OCI-LY3 (cell line): ENCODE measurements around the gene PLLP.

Experiments used
- H2AFZ ChIP-seq: fragments of 200-600, 300-600 bp; shearing (Covaris generic); 2 replicates; pipeline ENCODE4 v1.6.0; 2014; ENCODE audit warnings: antibody characterized with exemption, low read depth, low read length
- H3K27ac ChIP-seq: fragments of 200-600, 300-600 bp; sonication (generic); 2 replicates; pipeline ENCODE4 v1.5.1; 2014; ENCODE audit warnings: mild to moderate bottlenecking, low read length, moderate library complexity, mixed read lengths
- H3K27me3 ChIP-seq: fragments of 200-600, 300-600 bp; sonication (generic); 2 replicates; pipeline ENCODE4 v1.6.1; 2014; ENCODE audit warnings: low read depth, low read length, mixed read lengths
- H3K36me3 ChIP-seq: fragments of 200-600, 300-600 bp; sonication (generic); replicated peaks from 2 replicates; pipeline ENCODE3; 2014; ENCODE audit warnings: low read depth, low read length, mixed read lengths
- H3K4me1 ChIP-seq: fragments of 300-600, 200-600 bp; sonication (generic); 2 replicates; pipeline ENCODE4 v1.6.1; 2014; ENCODE audit warnings: low read length, mixed read lengths
- H3K4me2 ChIP-seq: fragments of 200-600, 300-600 bp; sonication (generic); 2 replicates; pipeline ENCODE4 v1.6.1; 2014; ENCODE audit warnings: low read length, mixed read lengths
- H3K4me3 ChIP-seq: fragments of 300-600, 200-600 bp; sonication (generic); 2 replicates; pipeline ENCODE4 v1.5.1; 2014; ENCODE audit warnings: antibody characterized with exemption, mild to moderate bottlenecking, low read length, moderate library complexity
- H3K79me2 ChIP-seq: fragments of 300-600, 200-600 bp; shearing (Covaris generic); 2 replicates; pipeline ENCODE4 v1.6.1; 2014; ENCODE audit warnings: mild to moderate bottlenecking, low read length, mixed read lengths
- H3K9ac ChIP-seq: fragments of 300-600, 200-600 bp; shearing (Covaris generic); 2 replicates; pipeline ENCODE4 v1.6.0; 2014; ENCODE audit warnings: mild to moderate bottlenecking, low read length, moderate library complexity
- H3K9me3 ChIP-seq: fragments of 200-600, 300-600 bp; shearing (Covaris generic); 2 replicates; pipeline ENCODE4 v1.6.1; 2014; ENCODE audit warnings: low read length, mixed read lengths; ENCODE audit not compliant: insufficient read depth
- H4K20me1 ChIP-seq: fragments of 200-600, 300-600 bp; sonication (generic); 2 replicates; pipeline ENCODE4 v1.6.1; 2016; ENCODE audit warnings: low read length, mixed read lengths; ENCODE audit not compliant: insufficient read depth
- EZH2phosphoT487 ChIP-seq: fragments of 200-600 bp; shearing (Covaris generic); IDR thresholded peaks from 2 replicates; pipeline ENCODE4 v1.6.1; 2018; ENCODE audit warnings: antibody characterized with exemption, mixed run types, low read depth
- TF ChIP-seq, protein P1 (sequence below): fragments of 200-600, 300-600 bp; sonication (generic); IDR thresholded peaks from 2 replicates; pipeline ENCODE4 v1.5.1; 2014; ENCODE audit warnings: antibody characterized with exemption, low read length, low read depth

PLLP gene

DNA sequence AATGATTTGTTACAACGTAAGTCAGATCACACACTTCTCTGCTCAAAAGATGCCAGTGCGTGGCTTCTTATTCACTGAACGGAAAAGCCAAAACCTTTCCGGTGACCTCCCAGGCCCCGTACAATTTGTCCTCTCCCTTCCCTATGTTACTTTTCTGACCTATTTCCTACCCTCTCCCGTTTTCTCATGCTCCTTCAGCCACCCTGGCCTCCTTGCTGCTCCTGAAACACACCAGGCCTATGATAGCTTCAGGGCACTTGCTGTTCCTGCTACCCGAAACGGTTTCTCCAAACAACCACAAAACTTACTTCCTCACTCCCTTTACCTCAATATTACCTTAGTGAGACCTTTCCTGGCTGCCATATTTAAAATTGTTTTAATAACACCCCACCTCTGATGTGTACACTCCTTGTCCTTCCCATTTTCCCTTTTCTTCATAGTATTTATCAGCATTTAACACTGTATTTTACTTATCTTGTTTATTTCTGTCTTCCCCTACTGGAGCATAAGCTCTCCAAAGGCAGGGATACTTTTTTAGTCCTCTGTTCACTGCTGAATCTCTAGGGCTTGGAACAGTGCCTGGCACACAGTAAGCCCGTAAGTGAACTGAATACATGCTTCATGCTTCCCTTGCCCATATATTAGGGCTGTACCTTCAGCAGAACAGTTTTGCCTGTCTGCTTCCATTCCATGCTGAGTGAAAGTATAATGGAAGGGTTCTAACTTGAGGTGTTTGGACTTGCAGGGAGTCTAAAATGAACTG is 50.3 kb downstream of the PLLP start:
- H3K79me2 ChIP-seq = no peaks in the 10 kb centered on the region
- H3K9me3 ChIP-seq = no peaks in the 10 kb centered on the region
- H3K36me3 ChIP-seq = peaks cover 55% of the 10 kb centered on the region
- no peak overlapping the region for H3K9ac ChIP-seq
- no peak for TF ChIP-seq EZH2phosphoT487
- TF ChIP-seq, protein P1, sequence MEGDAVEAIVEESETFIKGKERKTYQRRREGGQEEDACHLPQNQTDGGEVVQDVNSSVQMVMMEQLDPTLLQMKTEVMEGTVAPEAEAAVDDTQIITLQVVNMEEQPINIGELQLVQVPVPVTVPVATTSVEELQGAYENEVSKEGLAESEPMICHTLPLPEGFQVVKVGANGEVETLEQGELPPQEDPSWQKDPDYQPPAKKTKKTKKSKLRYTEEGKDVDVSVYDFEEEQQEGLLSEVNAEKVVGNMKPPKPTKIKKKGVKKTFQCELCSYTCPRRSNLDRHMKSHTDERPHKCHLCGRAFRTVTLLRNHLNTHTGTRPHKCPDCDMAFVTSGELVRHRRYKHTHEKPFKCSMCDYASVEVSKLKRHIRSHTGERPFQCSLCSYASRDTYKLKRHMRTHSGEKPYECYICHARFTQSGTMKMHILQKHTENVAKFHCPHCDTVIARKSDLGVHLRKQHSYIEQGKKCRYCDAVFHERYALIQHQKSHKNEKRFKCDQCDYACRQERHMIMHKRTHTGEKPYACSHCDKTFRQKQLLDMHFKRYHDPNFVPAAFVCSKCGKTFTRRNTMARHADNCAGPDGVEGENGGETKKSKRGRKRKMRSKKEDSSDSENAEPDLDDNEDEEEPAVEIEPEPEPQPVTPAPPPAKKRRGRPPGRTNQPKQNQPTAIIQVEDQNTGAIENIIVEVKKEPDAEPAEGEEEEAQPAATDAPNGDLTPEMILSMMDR = no peak
- no peaks in the 10 kb centered on the region for H3K27me3 ChIP-seq
- no peak overlapping the region for H3K27ac ChIP-seq
- H3K4me3 ChIP-seq = no peak overlapping the region
- H2AFZ ChIP-seq = no peak overlapping the region
- H4K20me1 ChIP-seq = no peaks in the 10 kb centered on the region
- H3K4me2 ChIP-seq = no peak overlapping the region
- peaks cover 9% of the 10 kb centered on the region for H3K4me1 ChIP-seq

DNA sequence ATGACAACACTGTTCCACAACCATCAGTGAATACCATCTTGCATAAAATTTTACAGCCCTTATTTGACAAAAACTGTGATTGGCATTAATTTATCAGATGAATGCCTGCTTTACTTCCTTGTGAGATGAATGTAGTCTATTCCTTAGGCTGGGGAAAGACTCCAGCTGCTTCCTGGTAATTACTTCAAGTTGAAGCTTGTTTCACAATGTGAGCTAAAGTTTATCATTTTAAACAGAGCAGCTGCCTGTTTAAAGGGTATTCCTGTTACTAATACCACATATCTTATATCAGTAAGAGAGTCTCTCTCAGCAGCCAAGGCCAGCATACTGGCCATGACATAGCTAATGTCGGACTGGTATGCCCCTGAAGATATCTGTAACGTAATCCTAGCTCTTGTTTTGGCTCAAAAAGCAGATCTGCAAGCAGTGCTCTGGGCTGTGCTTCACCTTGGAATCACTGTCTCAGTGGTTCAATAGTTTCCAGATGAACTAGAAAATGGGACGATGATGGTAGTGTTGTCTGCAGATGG is 52.6 kb downstream of the PLLP start:
- Histone ChIP-seq H2AFZ (no peak overlapping the region), H3K27me3 (no peaks in the 10 kb centered on the region), H3K4me2 (no peak overlapping the region)

GRCh38 chr16:57229079-57229478 is 55.4 kb downstream of the PLLP start:
- H3K79me2 ChIP-seq = no peaks in the 10 kb centered on the region
- no peak overlapping the region for H3K4me2 ChIP-seq
- no peaks in the 10 kb centered on the region for H3K27me3 ChIP-seq
- no peak overlapping the region for H3K27ac ChIP-seq
- peaks cover 51% of the 10 kb centered on the region for H3K36me3 ChIP-seq
- TF ChIP-seq EZH2phosphoT487 = no peak
- TF ChIP-seq, protein P1 = no peak
- no peak overlapping the region for H2AFZ ChIP-seq
- no peaks in the 10 kb centered on the region for H3K9me3 ChIP-seq
- no peaks in the 10 kb centered on the region for H3K4me1 ChIP-seq
- no peak overlapping the region for H3K4me3 ChIP-seq
- no peaks in the 10 kb centered on the region for H4K20me1 ChIP-seq
- H3K9ac ChIP-seq = no peak overlapping the region

More for the DNA sequence above, 52.6 kb downstream of the PLLP start:
- TF ChIP-seq, protein P1 = no peak
- no peak for TF ChIP-seq EZH2phosphoT487
- no peaks in the 10 kb centered on the region for H4K20me1 ChIP-seq
- H3K4me3 ChIP-seq = no peak overlapping the region
- H3K9me3 ChIP-seq = no peaks in the 10 kb centered on the region
- H3K36me3 ChIP-seq = peaks cover 56% of the 10 kb centered on the region
- H3K4me1 ChIP-seq = peaks cover 9% of the 10 kb centered on the region
- H3K27ac ChIP-seq = no peak overlapping the region
- no peaks in the 10 kb centered on the region for H3K79me2 ChIP-seq
- H3K9ac ChIP-seq = no peak overlapping the region

DNA sequence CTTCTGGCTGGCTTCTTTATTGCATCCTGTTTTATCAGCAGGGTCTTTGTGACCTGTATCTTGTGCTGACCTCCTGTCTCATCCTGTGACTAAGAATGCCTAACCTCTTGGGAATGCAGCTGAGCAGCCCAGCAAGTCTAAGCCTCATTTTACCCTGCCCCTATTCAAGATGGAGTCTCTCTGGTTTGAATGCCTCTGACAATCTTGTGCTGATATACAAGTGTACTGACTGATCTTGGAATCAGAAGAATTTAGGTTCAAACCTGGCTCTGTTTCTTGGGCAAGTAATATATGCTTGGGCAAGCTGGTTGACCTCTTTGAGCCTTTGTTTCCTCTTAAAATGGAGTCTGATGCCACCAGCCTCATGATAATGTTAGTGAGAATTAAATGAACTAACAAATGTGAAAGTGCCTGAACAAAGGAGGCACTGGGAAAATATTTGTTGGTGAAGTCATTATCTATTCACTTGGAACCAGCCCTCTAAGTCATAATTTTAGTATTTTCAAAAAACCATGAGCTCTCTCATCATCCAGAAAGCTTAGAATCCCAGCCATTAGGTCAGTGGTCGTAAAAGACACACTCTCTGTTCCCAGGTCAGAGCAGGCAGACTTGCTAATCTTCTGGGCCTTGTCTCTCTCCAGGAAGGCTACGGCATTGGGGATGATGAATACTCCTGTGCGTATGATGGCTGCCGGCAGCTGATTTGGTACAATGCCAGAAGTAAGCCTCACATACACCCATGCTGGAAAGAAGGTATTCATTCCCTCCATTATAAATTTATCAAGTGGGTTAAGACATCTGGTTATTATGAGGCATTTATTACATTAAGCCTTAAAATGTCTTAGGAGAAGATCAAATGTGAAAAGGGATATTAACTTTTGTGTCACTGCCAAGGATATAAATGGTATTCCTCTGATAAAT is 57.5 kb downstream of the PLLP start:
- Histone ChIP-seq H3K36me3 (peaks cover 52% of the 10 kb centered on the region), H2AFZ (no peak overlapping the region)
- TF ChIP-seq, protein P1 = no peak
- TF ChIP-seq EZH2phosphoT487 = no peak

More for the DNA sequence above, 57.5 kb downstream of the PLLP start:
- H3K79me2 ChIP-seq = no peaks in the 10 kb centered on the region
- H3K4me1 ChIP-seq = no peaks in the 10 kb centered on the region
- H3K4me2 ChIP-seq = no peak overlapping the region
- H3K9ac ChIP-seq = no peak overlapping the region
- H3K27me3 ChIP-seq = no peaks in the 10 kb centered on the region
- H4K20me1 ChIP-seq = no peaks in the 10 kb centered on the region
- no peak overlapping the region for H3K27ac ChIP-seq
- H3K4me3 ChIP-seq = no peak overlapping the region
- H3K9me3 ChIP-seq = no peaks in the 10 kb centered on the region
